RWPE2 (cell line): ENCODE results near the gene MYRF.

Source experiments
- ATAC-seq: fragments of 200-7000 bp; cut with Tn5 transposase; 3 replicates; pipeline ENCODE4 v1.9.1; 2021; ENCODE audit warnings: low read depth
- DNase-seq: peaks from one replicate; pipeline ENCODE4 v3.0.0-alpha.2; 2020; ENCODE audit warnings: low spot score
- H3K27ac ChIP-seq: fragments of 450-650 bp; 2 replicates; pipeline ENCODE4 v1.5.1; 2017; ENCODE audit warnings: mild to moderate bottlenecking; ENCODE audit not compliant: poor library complexity, severe bottlenecking
- H3K27me3 ChIP-seq: fragments of 250-450 bp; sonication (Bioruptor Pico); 2 replicates; pipeline ENCODE4 v1.5.1; 2021; ENCODE audit warnings: mild to moderate bottlenecking, moderate library complexity; ENCODE audit not compliant: insufficient read depth, poor library complexity, severe bottlenecking
- H3K36me3 ChIP-seq: fragments of 250-450 bp; sonication (Bioruptor Pico); 2 replicates; pipeline ENCODE4 v1.5.1; 2020; ENCODE audit warnings: low read depth, mild to moderate bottlenecking, moderate library complexity
- H3K4me1 ChIP-seq: fragments of 250-450 bp; sonication (Bioruptor Pico); 2 replicates; pipeline ENCODE4 v1.5.1; 2021; ENCODE audit warnings: mild to moderate bottlenecking, moderate library complexity; ENCODE audit not compliant: insufficient read depth, poor library complexity, severe bottlenecking
- H3K4me3 ChIP-seq: fragments of 250-450 bp; sonication (Bioruptor Pico); 2 replicates; pipeline ENCODE4 v1.5.1; 2021; ENCODE audit warnings: mild to moderate bottlenecking, moderate library complexity; ENCODE audit not compliant: severe bottlenecking
- H3K9me3 ChIP-seq: fragments of 250-450 bp; sonication (Bioruptor Pico); 2 replicates; pipeline ENCODE4 v1.5.1; 2021; ENCODE audit warnings: mild to moderate bottlenecking, moderate library complexity; ENCODE audit not compliant: severe bottlenecking
- TF ChIP-seq, protein P1 (sequence below): fragments of 450-650 bp; IDR thresholded peaks from one replicate; pipeline ENCODE4 v1.5.1; 2017; ENCODE audit warnings: mild to moderate bottlenecking, moderate library complexity; ENCODE audit not compliant: poor library complexity, severe bottlenecking

Gene MYRF

GRCh38 chr11:61782299-61782698, 29.9 kb downstream of the MYRF start:
- Histone ChIP-seq H3K27ac (no peak overlapping the region), H3K9me3 (no peaks in the 10 kb centered on the region), H3K4me1 (no peaks in the 10 kb centered on the region), H3K27me3 (no peaks in the 10 kb centered on the region), H3K4me3 (no peak overlapping the region), H3K36me3 (peaks cover 10% of the 10 kb centered on the region; the same call in 1 of the 2 replicates)
- ATAC-seq (no peak), DNase-seq (no peak)
- TF ChIP-seq, protein P1, sequence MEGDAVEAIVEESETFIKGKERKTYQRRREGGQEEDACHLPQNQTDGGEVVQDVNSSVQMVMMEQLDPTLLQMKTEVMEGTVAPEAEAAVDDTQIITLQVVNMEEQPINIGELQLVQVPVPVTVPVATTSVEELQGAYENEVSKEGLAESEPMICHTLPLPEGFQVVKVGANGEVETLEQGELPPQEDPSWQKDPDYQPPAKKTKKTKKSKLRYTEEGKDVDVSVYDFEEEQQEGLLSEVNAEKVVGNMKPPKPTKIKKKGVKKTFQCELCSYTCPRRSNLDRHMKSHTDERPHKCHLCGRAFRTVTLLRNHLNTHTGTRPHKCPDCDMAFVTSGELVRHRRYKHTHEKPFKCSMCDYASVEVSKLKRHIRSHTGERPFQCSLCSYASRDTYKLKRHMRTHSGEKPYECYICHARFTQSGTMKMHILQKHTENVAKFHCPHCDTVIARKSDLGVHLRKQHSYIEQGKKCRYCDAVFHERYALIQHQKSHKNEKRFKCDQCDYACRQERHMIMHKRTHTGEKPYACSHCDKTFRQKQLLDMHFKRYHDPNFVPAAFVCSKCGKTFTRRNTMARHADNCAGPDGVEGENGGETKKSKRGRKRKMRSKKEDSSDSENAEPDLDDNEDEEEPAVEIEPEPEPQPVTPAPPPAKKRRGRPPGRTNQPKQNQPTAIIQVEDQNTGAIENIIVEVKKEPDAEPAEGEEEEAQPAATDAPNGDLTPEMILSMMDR = no peak

DNA sequence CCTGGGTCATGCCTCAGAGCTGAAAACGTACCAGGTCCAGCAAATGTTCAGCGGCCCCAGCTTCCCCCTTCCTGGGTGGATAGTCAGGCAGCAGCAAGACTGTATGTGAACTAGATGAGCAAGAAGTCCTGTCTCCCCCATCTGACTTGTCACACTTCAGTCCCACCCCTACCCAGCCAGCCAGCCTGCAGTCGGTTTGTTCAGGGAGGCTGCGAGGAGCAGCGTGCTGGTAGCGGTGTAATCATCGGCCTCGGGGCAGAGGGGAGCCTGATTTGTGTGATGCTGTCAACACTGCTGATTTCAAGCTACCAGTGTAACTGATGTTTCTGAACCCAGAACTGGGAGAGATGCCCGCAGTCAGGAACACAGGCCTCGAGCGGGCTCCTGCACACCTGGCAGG, 30.4 kb downstream of the MYRF start:
- Histone ChIP-seq H3K36me3 (peaks cover 14% of the 10 kb centered on the region), H3K27ac (no peak overlapping the region), H3K4me1 (no peaks in the 10 kb centered on the region), H3K27me3 (no peaks in the 10 kb centered on the region), H3K9me3 (no peaks in the 10 kb centered on the region), H3K4me3 (no peak overlapping the region)
- TF ChIP-seq, protein P1 = no peak
- ATAC-seq (no peak), DNase-seq (no peak)

DNA sequence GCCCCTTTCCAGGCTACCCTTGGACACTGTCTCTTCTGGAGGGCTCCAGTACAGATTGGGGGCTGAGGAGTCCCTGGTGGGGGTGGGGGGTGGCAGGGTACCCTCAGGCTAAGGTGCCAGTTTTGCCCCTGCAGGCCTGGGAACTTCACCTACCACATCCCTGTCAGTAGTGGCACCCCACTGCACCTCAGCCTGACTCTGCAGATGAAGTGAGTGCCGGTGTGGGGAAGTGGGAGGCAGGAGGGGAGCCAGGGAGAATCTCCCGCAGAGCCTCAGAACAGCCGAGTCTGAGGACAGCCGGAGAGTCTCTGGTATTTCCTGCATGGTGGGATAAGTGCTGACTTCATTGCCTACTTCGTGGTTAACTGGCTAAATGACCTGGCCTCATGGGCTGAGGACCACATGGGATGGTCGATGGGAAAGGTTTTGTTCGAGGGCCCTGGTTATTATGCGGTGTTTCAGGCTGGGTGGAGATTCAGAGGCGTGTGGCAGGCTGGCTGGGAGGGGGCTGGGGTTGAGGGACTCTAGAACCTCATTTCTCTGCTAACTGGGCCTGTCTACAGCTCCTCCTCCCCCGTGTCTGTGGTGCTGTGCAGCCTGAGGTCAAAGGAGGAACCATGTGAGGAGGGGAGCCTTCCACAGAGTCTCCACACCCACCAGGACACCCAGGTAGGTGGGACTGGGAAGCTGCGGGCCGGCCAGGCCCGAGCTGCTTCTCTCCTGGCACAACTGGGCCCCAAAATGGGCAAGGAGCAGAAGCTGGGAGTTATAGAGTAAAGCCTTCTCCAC, 31.5 kb downstream of the MYRF start:
- Histone ChIP-seq H3K27me3 (no peaks in the 10 kb centered on the region), H3K9me3 (no peaks in the 10 kb centered on the region), H3K36me3 (peaks cover 25% of the 10 kb centered on the region), H3K27ac (no peak overlapping the region), H3K4me3 (no peak overlapping the region), H3K4me1 (no peaks in the 10 kb centered on the region)
- ATAC-seq (no peak), DNase-seq (no peak)
- TF ChIP-seq, protein P1 = no peak

- ATAC-seq (no peak), DNase-seq (no peak)
- no peaks in the 10 kb centered on the region for H3K9me3 ChIP-seq
- H3K4me3 ChIP-seq = no peak overlapping the region
- no peak overlapping the region for H3K27ac ChIP-seq
- no peaks in the 10 kb centered on the region for H3K4me1 ChIP-seq
- H3K36me3 ChIP-seq = peaks cover 31% of the 10 kb centered on the region
- TF ChIP-seq, protein P1 = no peak
- H3K27me3 ChIP-seq = no peaks in the 10 kb centered on the region
Observed at GRCh38 chr11:61784506-61784805, 32.0 kb downstream of the MYRF start.

GRCh38 chr11:61785837-61786402, 33.5 kb downstream of the MYRF start:
- Histone ChIP-seq H3K9me3 (no peaks in the 10 kb centered on the region), H3K27me3 (no peaks in the 10 kb centered on the region), H3K4me3 (no peak overlapping the region), H3K4me1 (no peaks in the 10 kb centered on the region), H3K36me3 (peaks cover 41% of the 10 kb centered on the region), H3K27ac (no peak overlapping the region)
- ATAC-seq = no peak
- DNase-seq = no peak
- TF ChIP-seq, protein P1 = no peak
